ENCODE results near the gene BBS1.

The BBS1 gene

DNA sequence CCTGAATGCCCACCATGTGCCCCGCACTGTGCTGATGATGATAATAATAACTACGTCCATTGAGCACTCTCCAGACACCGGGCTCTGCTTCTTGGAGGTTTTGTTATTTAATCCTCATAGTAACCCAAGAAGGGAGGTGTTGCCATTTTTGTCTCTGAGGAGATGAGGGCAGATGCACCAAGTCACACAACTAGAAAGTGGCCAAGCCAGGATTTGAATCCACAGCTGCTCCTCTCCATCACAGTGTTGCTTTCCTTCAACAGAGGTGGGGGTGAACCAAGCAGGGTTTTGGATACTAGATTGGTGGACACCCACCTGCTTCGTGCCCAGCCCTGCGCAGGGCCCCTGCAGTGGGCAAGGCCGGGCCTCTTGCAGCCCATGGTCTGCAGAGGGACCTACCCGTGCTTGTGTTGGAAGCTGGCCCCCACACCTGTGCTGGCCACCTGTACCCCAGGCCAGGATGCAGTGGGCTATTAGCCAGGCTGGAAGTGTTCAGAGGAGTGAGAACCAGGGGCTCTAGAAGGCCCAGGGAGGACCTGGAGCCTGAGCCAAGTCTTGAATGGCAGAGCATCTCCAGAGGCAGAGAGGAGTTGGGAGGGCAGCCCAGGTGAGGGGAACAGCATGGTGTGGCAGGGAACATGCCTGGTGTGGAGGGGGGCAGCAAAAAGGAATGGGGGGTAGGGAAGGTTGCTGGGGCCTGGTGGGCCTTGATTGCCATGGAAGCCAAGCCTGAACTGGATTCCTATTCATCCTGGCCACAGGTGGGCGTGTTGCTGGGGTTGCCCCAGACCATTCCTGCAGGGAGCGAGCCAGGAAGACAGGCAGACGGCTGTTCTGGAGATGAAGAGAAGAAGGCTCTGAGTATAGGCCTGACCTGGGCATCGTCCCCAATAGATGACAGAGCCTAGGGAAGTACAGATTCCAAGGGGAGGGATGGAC, 32.9 kb upstream of the BBS1 start:
- DNase-seq (ENCODE audit: low spot score), result no peak

- peak; percentile 99 for DNase-seq (ENCODE audit: low spot score)
These were observed 31.6 kb upstream of the BBS1 start for GRCh38 chr11:66478729-66479393.

GRCh38 chr11:66479394-66480116, 30.9 kb upstream of the BBS1 start:
- DNase-seq (ENCODE audit: low spot score), result peak; percentile 100

GRCh38 chr11:66480117-66480938, 30.1 kb upstream of the BBS1 start, which contains the start of gene DPP3:
TSS of gene DPP3 (plus strand) at chr11:66480434. CDS start at chr11:66482201, 1,767 bp downstream.
- DNase-seq (ENCODE audit: low spot score), result peak; percentile 100

DNA sequence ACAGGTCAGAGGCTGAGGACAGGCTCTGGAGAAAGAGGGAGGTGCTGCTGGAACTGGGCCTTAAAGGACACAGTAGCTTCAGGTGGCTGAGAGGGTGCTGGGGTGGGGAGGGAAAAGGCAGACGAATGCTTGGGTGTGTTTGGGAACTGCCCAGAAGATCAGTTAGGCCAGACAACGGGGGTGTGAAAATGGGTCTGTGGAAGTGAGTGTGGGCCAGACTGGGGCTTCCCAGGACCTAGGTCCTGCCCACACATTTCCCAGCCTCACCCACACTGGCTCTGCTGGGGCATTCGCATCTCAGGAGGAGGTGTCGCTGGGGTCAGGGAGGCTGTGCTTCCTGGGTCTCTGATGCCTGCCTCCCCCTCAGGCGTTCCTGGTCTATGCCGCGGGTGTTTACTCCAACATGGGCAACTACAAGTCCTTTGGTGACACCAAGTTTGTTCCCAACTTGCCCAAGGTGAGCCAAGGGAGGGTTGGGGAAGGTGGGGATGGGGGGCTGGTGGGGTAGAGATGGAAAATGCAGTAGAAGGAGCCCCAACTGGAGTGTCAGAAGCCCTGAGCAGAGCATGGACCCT, 25.5 kb upstream of the BBS1 start:
- no peak for DNase-seq (ENCODE audit: low spot score)

GRCh38 chr11:66488957-66489356, 21.5 kb upstream of the BBS1 start:
- DNase-seq (ENCODE audit: low spot score), result no peak

DNA sequence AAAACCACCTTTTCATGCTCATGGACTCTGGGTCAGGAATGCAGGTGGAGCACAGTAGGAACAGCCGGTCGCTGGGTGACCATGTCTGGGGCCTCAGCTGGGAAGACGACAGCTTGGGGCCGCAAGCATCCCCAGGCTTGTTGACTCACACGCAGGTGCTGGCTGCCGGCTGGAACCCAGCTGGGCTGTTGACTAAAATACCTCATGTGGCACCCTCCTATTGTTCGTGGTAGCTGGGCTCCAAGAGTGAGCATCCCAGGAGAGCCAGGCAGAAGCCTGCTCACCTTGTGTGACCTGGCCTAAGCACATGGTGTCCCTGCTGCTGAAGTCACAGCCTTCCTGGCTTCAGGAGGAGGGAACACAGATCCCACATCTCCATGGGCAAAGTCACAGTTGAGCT, 20.8 kb upstream of the BBS1 start:
- no peak for DNase-seq (ENCODE audit: low spot score)

DNA sequence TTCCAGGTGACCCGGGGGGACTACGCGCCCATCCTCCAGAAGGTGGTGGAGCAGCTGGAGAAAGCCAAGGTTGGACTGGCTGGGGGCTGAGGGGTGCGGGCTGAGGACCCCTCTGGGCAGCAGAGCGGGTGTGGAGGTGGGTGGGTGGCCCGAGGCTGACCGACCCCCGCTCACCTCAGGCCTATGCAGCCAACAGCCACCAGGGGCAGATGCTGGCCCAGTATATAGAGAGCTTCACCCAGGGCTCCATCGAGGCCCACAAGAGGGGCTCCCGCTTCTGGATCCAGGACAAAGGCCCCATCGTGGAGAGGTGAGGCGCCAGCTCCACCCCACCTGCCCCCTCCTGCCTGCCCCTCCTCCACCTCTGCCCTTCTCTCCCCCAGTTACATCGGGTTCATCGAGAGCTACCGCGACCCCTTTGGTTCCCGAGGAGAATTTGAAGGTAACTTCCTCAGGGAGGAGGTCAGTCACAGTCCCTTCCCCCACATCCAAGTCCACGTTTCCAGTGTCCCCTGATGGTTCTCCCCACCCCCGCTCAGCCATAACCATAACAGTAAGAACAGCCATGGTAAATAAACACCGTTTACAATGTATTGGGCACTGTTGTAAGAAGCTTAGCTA, 19.0 kb upstream of the BBS1 start:
- peak; percentile 98 for DNase-seq (ENCODE audit: low spot score)

- DNase-seq (ENCODE audit: low spot score), result no peak
These were observed 18.1 kb upstream of the BBS1 start for GRCh38 chr11:66492161-66492865.

DNA sequence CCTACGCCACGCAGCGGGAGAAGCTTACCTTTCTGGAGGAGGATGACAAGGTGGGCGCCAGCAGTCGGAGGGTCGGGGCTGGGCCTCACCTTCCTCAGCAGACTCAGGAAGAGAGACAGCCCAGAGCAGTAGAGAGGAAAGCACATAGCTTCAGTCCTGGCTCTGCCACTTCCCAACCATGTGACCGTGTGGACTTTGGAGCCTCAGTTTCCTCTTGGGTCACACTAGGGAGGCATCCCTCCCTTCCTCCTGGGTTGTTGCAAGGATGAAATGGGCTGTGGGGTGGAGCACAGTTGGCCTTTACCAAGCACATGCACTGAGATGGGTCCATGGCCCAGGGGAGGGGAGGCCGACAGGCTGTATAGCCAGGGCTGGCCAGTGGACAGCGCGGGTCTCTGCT, 17.3 kb upstream of the BBS1 start:
- DNase-seq (ENCODE audit: low spot score), result no peak

GRCh38 chr11:66494458-66494857, 16.0 kb upstream of the BBS1 start:
- DNase-seq (ENCODE audit: low spot score), result no peak

DNA sequence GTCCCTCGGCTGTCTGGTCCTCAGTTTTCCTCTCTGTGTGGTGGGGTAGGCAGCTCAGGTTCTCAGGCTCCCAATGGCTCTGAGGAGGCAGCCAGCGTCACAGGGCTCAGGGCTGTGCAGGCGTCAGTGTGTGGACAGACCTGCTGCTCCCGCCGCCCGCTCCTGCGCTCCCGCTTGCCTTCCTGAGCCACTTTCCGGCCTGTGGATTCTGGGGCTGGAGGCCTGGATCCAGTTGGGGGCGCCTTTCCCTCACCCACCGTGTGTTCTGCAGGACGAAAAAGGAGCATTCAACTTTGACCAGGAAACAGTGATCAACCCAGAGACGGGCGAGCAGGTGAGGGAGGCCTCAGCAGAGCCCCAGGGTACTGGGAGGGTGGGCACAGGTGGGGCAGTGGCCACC, 15.5 kb upstream of the BBS1 start:
- peak; percentile 88 for DNase-seq (ENCODE audit: low spot score)

DNA sequence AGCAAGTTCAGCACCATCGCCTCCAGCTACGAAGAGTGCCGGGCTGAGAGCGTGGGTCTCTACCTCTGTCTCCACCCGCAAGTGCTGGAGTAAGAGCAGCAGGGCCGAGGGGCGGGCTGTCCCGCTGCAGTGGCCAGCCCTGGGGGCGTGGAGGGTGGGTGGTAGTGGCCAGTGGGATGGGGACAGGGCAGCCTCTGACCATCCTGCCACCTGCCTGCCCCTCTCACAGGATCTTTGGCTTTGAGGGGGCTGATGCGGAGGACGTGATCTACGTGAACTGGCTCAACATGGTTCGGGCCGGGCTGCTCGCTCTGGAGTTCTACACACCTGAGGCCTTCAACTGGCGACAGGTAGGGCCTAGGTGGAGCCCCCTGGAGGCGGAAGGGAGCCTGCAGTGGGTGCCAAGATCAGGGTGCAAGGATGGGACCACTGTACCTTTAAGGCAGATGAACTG, 15.0 kb upstream of the BBS1 start:
- DNase-seq (ENCODE audit: low spot score), result no peak

GRCh38 chr11:66497206-66497605, 13.2 kb upstream of the BBS1 start:
- no peak for DNase-seq (ENCODE audit: low spot score)

DNA sequence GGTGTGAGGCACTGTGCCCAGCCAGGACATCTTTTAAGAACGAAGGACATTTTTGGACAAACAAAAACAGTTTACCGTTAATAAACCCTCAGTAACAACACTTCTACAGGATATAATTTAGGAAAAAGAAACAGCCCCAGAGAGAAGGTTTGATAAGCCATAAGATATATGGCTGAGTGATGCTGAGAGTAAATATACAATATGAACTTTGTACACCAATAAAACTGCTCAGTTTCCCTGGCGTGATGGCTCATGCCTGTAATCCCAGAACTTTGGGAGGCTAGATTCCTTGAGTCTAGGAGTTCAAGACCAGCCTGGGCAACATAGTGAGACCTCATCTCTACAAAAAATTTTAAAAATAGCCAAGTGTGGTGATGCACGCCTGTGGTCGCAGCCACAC, 11.9 kb upstream of the BBS1 start:
- peak; percentile 89 for DNase-seq (ENCODE audit: low spot score)

DNA sequence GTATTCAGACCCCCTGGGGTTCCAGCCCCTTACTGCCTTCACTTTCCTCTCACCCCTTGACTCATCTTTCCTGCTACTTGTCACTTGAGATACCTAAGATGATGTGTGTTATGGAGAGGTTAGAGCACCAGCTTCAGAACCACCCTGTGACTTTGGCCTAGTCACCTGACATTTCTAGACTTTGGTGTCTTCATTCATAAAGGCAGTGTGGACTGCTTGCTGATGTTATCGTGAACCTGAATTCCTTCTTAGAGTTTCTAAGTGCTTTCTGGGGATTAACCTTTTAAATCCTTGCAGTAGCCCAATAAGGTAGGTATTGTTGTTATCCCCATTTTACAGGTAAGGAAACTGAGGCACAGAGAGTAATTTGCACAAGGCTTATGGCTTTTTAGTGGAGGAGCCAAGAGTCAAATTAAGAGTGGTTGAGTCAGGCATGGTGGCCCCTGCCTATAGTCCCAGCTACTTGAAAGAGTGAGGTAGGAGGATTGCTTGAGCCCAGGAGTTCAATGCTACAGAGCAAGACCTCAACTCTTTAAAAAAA, 5.1 kb upstream of the BBS1 start:
- no peak for DNase-seq (ENCODE audit: low spot score)

DNA sequence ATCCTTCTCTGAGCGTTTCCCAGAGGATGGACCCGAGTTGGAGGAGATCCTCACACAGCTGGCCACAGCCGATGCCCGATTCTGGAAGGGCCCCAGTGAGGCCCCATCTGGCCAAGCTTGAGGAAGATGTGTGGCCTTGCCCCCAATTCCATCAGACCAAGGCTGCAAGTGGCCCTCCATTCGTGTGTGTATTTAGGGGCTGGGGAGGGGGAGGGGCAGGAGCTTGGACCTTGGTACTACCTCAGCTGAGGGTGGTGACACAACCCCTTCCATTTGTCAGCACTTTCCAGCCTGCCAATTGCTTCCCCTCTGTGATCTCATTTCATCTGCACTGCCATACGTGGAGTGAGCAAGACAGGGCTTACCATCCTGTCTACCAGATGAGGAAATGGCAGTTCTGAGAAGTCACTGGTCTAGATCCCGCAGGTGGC, 1.3 kb upstream of the BBS1 start:
- DNase-seq (ENCODE audit: low spot score), result no peak

DNA sequence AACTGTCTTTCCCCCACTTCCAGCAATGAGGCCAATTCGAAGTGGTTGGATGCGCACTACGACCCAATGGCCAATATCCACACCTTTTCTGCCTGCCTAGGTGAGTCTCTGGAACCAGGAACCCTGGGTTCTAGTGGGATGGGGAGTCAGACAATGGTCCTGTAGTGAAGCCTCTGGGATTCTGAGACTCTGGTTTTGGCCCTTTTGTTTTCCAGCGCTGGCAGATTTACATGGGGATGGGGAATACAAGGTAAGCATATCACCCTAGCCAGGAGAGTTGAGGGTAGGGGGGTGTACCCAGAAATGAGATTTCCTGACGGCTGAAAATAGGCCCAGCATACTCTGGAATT, 530 bp downstream of the BBS1 start:
- no peak for DNase-seq (ENCODE audit: low spot score)

DNA sequence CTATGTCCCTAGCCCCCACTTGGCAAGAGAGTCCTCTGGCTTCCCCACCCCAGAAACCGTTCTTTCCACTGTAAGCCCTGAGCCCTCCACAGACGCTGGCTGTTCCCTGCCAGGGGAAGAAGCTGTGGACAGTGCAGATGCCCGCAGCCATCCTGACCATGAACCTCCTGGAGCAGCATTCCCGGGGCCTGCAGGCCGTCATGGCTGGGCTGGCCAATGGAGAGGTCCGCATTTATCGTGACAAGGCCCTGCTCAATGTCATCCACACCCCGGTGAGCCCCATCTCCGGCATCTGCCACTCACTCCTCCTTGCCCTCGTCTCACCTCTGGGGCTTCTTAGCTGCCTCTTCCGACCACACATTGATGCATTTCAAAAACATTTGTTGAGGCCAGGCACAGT, 13.2 kb downstream of the BBS1 start:
- no peak for DNase-seq (ENCODE audit: low spot score)
